ENCODE results near the gene LAMB2. TPM values are rescaled to one million over a fixed set of nuclear protein-coding genes. Genes with fewer than 3 reads are reported as not detected.
A peak's percentile ranks its signal among the peaks of the same experiment; 100 is the strongest.

LAMB2 gene
- total RNA-seq, 4 donors from 2014 or later: 452 to 573 (median 527) TPM

- no peak for TF ChIP-seq CTCF (IDR thresholded peaks at IDR 0.05)
- no peak for TF ChIP-seq POLR2A (IDR thresholded peaks at IDR 0.05)
- Histone ChIP-seq H3K27ac (peak overlapping the region in 1 of 3 donors; percentile 82), H3K9me3 (no peaks in the 10 kb centered on the region), H3K36me3 (peaks cover 32 to 33% of the 10 kb centered on the region in 2 donors), H3K27me3 (no peaks in the 10 kb centered on the region), H3K4me3 (replicated peaks in 1 of 3) (no peak overlapping the region), H3K4me1 (peaks cover 15 to 19% of the 10 kb centered on the region in 2 donors)
- intact Hi-C loops (cut with DNase I): no loop called here
- no peak for DNase-seq
- 88 to 90% methylated on average over 7 to 12 of the region's 12 CpGs for WGBS, 2 donors
Observed at GRCh38 chr3:49131040-49131439, 1.8 kb downstream of the LAMB2 start.

DNA sequence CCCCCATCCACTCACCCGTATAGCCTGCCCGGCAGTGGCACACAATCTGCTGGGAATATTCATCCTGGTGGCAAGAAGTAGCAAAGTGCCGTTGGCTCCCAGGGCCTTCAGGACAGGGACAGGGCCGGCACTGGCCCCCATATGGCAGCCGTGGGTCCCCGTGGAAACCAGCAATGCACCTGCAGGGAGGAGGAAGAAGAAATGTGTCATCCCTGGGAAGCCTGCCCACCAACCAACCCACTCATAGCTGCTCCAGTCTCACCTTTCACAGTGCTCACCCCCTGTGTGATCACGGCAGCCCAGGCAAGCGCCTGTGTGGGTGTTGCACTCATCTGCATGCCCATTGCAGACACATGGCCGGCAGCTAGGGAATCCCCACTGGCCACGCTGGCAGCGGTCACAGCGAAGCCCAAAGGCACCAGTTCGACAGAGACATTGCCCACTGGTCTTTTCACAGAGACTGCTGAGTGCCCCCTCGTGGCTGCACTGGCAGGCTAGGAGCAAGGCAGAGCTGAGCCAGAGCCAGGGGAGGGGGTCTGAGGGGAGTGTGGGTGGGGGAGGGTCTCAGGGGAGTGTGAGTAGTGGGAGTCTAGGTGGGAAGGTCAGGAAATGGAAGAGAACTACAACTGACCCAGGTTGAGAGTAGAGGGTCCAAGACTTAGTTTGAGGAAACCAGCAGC lies 7.7 kb downstream of the LAMB2 start:
- H3K4me1 ChIP-seq: peaks cover 0 to 4% of the 10 kb centered on the region in 2 donors
- H3K27me3 ChIP-seq: no peaks in the 10 kb centered on the region
- no peak for TF ChIP-seq POLR2A (IDR thresholded peaks at IDR 0.05)
- no peak for TF ChIP-seq CTCF (IDR thresholded peaks at IDR 0.05)
- DNase-seq: no peak
- peaks cover 60 to 74% of the 10 kb centered on the region in 2 donors for H3K36me3 ChIP-seq
- WGBS, 2 donors: 80 to 87% methylated on average over 10 to 14 of the region's 14 CpGs
- intact Hi-C loops (cut with DNase I): no loop called here
- H3K9me3 ChIP-seq: no peaks in the 10 kb centered on the region
- H3K4me3 ChIP-seq (replicated peaks in 1 of 3): no peak overlapping the region
- H3K27ac ChIP-seq: no peak overlapping the region

- no peak for DNase-seq
- H3K4me3 ChIP-seq (replicated peaks in 1 of 3): no peak overlapping the region
- no peak overlapping the region for H3K27ac ChIP-seq
- 93 to 95% methylated on average over 2 to 5 of the region's 7 CpGs for WGBS, 2 donors
- TF ChIP-seq CTCF (IDR thresholded peaks at IDR 0.05) (no peak), POLR2A (IDR thresholded peaks at IDR 0.05) (no peak)
- intact Hi-C loops (cut with DNase I): no loop called here
- H3K27me3 ChIP-seq: no peaks in the 10 kb centered on the region
- H3K36me3 ChIP-seq: peaks cover 59 to 66% of the 10 kb centered on the region in 2 donors
- no peaks in the 10 kb centered on the region for H3K9me3 ChIP-seq
- H3K4me1 ChIP-seq: peaks cover 9 to 12% of the 10 kb centered on the region in 2 donors
Observed at GRCh38 chr3:49124203-49124602, 8.6 kb downstream of the LAMB2 start.

- no peak for DNase-seq
- Histone ChIP-seq H3K4me1 (peaks cover 10 to 17% of the 10 kb centered on the region in 2 donors), H3K27me3 (no peaks in the 10 kb centered on the region), H3K9me3 (no peaks in the 10 kb centered on the region), H3K36me3 (peaks cover 59 to 64% of the 10 kb centered on the region in 2 donors), H3K27ac (no peak overlapping the region), H3K4me3 (replicated peaks in 1 of 3) (no peak overlapping the region)
- WGBS, 2 donors: 96% methylated on average over 9 to 17 of the region's 17 CpGs
- intact Hi-C loops (cut with DNase I): no loop called here
- TF ChIP-seq POLR2A (IDR thresholded peaks at IDR 0.05): no peak
- no peak for TF ChIP-seq CTCF (IDR thresholded peaks at IDR 0.05)
Observed at GRCh38 chr3:49123687-49124086, 9.2 kb downstream of the LAMB2 start.

GRCh38 chr3:49122886-49123545 lies 9.8 kb downstream of the LAMB2 start:
- H3K9me3 ChIP-seq: no peaks in the 10 kb centered on the region
- intact Hi-C loops (cut with DNase I): no loop called here
- TF ChIP-seq POLR2A (IDR thresholded peaks at IDR 0.05): no peak
- no peak for TF ChIP-seq CTCF (IDR thresholded peaks at IDR 0.05)
- DNase-seq: no peak
- 90 to 93% methylated on average over 13 to 17 of the region's 17 CpGs for WGBS, 2 donors
- no peaks in the 10 kb centered on the region for H3K27me3 ChIP-seq
- peaks cover 54 to 65% of the 10 kb centered on the region in 2 donors for H3K36me3 ChIP-seq
- H3K4me1 ChIP-seq: peaks cover 10 to 17% of the 10 kb centered on the region in 2 donors
- H3K27ac ChIP-seq: no peak overlapping the region
- H3K4me3 ChIP-seq (replicated peaks in 1 of 3): no peak overlapping the region

Measured in thyroid gland (tissue), 4 donors.